Loucy (cell line): ENCODE measurements around the gene MLKL.

Experiments
- CTCF ChIP-seq: fragments of 200-600 bp; sonication (generic); conservative IDR thresholded peaks from 2 replicates; pipeline ENCODE4 v1.5.1; 2014; ENCODE audit warnings: mild to moderate bottlenecking, antibody characterized with exemption, low read length
- EZH2phosphoT487 ChIP-seq: fragments of 200-600 bp; IDR thresholded peaks from 2 replicates; pipeline ENCODE4 v1.6.1; 2018; ENCODE audit warnings: antibody characterized with exemption, mild to moderate bottlenecking, moderate library complexity, borderline replicate concordance

GRCh38 chr16:74713876-74714275 is 13.2 kb upstream of the MLKL start:
- TF ChIP-seq CTCF (no peak), EZH2phosphoT487 (no peak)
